GM21526 (cell line): ENCODE measurements around the gene DAAM1.

Experiments used
- ATAC-seq: cut with Tn5 transposase; IDR thresholded peaks from one replicate; pipeline ENCODE4 v1.9.1; 2021; ENCODE audit warnings: moderate library complexity; ENCODE audit not compliant: unreplicated experiment, low FRiP score

Gene DAAM1

GRCh38 chr14:59188461-59189090 lies at the start of gene DAAM1:
DAAM1 (plus strand) TSS chr14:59188667; CDS start chr14:59263478, 74,811 bp downstream.
- peak; percentile 90 for ATAC-seq

DNA sequence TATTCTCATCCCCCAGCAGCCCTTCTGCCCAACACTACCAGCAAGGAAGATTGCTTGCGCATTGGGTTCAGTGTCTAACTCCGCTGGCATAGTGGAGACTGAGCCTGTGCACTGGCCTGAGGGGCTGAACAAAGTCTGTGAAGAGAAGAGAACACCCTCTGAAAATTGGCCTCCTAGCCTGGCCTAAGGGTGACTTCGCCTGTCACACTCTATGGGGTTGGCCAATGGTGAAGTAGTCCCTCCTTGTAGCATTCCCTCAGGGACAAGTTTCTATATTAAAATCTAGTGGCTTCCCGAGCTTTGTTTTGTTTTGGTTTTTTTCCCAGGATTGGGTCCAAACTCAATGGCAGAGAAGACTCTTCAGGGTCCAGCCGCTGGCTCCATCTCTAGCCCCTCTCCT lies 49.1 kb upstream of the DAAM1 start:
- no peak for ATAC-seq

DNA sequence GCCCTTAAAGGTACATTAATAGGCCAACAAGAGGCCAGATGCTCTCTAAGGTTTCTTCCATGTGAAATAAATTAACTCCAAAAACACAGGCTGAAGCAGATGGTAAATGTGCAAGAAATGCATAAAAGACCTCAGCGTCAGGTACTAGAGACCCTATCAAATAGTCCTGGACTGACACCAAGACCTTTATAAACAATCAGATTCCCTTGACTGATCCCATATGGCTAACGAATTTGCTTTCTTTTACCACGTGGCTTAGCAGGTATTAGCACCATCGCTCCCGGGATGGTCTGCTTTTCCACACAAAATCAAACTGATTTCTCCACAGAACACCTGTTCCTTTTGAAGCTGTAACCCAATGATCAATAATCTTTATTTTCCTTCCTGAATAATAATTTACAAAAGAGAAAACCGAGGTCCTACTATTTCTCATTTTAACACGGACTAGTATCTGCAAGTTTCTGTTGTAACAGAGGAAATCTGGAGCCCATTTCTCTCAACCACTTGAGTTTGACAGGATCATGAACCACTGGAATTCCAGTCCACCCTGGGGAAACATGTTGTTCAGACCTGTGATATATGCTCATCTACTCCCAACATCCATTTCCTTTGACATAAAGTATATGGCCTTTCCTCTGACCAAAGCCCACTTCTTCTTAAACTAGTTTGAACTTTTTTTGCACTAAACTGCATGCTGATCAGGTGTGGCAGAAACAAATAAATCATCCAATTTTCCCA lies 48.2 kb upstream of the DAAM1 start:
- ATAC-seq, result no peak

GRCh38 chr14:59146484-59146883 lies 42.0 kb upstream of the DAAM1 start:
- no peak for ATAC-seq

DNA sequence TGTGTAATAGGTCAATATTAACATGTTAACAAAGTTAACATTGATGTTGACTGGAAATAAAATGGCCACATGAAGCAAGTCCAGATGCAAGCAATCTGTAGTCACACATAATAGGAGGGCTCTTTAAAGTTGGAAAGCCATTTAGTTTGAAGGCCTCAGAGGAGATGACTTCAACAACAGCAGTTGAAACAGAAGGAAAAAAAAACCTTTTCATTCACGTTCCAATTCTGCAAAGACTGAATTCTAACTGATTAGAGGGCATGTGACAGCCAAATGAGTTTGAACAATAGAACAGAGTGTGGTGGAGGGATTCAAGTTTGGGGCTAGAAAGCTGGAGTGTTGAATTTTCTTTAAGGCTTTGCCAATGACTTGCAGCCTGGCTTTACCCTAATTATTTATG lies 41.5 kb upstream of the DAAM1 start:
- ATAC-seq, result no peak

GRCh38 chr14:59148334-59148900 lies 40.0 kb upstream of the DAAM1 start:
- ATAC-seq, result peak; percentile 63

- ATAC-seq, result peak; percentile 88
Observed at GRCh38 chr14:59150990-59151389, 37.5 kb upstream of the DAAM1 start.

DNA sequence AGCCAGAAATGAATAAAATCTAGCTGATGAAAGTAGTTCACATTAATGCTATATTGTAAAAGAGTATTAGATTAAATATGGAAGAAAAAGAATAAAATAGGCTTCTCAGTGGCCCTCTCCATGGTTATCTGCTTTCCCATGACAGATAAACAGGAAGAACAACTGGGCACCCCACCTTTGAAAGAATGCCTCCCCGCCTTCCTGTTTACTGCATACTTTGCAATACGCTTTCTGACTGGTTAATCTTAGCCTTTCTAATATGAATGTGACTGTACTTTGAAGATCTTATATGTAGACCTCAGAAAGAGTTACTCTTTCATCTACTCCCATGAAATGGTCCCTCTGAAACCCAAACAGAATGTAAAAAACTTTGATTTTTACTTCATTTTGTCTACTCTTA lies 34.1 kb upstream of the DAAM1 start:
- no peak for ATAC-seq

GRCh38 chr14:59155886-59156285 lies 32.6 kb upstream of the DAAM1 start:
- no peak for ATAC-seq

- no peak for ATAC-seq
Observed at GRCh38 chr14:59159169-59159568, 29.3 kb upstream of the DAAM1 start.

DNA sequence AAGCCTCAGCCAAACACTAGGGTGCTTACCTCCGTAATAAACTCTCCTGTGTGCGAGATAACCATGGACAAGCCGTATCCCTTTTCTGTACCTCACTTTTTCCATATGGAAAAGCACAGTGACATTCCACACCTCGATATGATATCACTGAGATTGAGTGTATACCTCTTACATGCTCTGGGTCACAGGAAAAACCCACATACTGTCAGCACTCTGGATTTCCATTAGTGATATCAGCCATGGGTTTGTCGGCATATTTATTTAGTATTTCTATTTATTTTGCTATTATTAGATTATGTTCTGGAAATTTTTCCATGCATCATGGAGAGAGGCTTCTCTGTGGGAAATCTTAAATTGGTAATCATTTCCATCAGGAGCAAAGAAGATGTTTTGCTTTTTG lies 28.0 kb upstream of the DAAM1 start:
- ATAC-seq, result no peak

DNA sequence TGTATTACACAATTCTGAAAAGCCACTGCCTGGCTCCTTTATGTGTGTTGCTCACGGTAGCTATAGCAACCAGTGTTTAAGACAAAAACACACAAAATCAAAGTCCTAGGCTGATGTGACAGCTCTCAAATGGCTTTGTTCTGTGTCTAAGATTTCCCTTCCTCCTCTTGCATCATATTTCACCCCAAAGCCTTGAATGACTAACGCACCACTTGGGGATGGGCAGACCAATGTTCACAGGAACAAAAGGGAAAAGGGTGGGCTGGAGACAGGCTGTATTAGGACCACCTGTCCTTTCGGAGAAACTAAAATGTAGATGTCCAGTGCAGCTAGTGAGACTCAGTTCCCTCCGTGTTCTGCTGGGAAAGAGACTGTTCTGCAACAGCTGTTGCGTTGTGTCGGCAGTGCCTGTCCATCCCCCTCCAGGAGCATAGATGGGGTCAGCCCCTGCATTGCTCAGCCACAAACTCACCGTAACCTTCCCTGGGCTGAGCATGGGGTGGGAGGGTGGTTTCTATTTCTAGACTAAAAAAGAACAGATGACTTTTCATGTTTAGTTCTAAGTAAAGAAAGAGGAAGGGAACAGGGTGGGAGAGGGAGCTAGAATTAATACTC lies 26.8 kb upstream of the DAAM1 start:
- no peak for ATAC-seq

GRCh38 chr14:59166258-59166657 lies 22.2 kb upstream of the DAAM1 start:
- ATAC-seq, result no peak

DNA sequence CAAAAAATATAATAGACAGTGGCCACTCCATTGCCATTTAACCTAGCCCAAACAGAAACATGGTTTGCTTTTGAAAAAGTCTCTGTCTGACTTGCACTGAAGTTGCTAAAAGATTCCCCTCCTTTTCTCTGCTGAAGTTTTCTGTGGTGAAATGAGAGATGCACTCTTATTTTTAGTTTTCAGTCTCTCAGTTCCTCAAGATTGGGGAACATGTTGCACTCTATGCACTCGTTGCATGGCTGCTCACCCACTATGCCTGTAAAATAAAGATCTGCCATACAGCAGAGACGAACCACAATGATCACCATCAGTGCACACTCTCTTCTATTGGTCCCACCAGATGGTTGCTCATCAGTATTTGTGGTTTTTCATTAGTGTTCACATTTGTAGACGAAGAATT lies 13.1 kb upstream of the DAAM1 start:
- peak; percentile 95 for ATAC-seq

- no peak for ATAC-seq
Observed at GRCh38 chr14:59176765-59177164, 11.7 kb upstream of the DAAM1 start.

- ATAC-seq, result no peak
Observed at GRCh38 chr14:59177262-59177661, 11.2 kb upstream of the DAAM1 start.

DNA sequence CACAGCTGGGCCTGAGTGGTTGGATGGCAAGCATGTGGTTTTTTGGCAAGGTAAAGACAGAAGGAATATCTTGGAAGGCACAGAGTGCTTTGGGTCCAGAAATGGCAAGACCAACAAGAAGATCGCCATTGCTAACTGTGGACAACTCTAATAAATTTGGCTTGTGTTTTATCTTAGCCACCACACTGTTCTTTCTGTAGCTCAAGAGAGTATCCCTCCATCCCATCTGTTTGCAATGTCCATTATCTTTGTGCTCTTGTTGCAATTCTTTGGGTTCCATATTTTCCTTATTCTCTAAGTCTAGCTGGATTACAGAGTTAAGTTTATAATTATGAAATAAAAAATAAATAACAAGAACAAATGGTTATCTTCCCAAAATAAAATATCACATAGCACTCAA lies 6.7 kb upstream of the DAAM1 start:
- no peak for ATAC-seq

DNA sequence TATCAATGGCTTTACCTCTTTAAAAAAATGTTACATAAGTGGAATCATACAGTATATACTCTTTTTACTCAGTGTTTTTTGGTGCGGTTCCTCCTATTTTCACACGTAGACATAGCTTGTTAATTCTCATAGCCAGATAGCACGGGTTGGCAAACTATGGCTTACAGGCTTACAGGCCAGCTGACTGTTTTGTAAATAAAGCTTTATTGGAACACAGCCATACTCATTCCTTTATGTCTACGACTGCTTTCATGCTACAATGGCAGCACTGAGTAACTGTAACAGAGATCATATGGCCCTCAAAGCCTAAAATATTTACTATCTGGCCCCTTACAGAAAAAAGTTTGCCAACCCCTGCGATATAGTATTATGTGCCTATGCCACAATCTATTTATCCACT lies 5.8 kb upstream of the DAAM1 start:
- no peak for ATAC-seq

- no peak for ATAC-seq
Observed at GRCh38 chr14:59183150-59183549, 5.3 kb upstream of the DAAM1 start.

- ATAC-seq, result no peak
Observed at GRCh38 chr14:59184396-59184795, 4.1 kb upstream of the DAAM1 start.

GRCh38 chr14:59185676-59186075 lies 2.8 kb upstream of the DAAM1 start:
- ATAC-seq, result no peak

GRCh38 chr14:59186306-59186705 lies 2.2 kb upstream of the DAAM1 start:
- no peak for ATAC-seq
